Parathyroid adenoma (tissue), 2 donors: ENCODE data around the gene PURB.

Experiments used
- H2AFZ ChIP-seq: fragments of 300-600 bp; sonication (generic); one replicate; pipeline ENCODE4 v1.7.0; 2017; ENCODE audit warnings: antibody characterized with exemption, mild to moderate bottlenecking
- H3K27ac ChIP-seq: fragments of 300-600 bp; sonication (generic); one replicate; pipeline ENCODE4 v1.7.0; 2017
- H3K27me3 ChIP-seq: fragments of 300-600 bp; sonication (generic); one replicate; pipeline ENCODE4 v1.7.0; 2017; ENCODE audit warnings: low read length; ENCODE audit not compliant: control insufficient read depth, insufficient read depth
- H3K36me3 ChIP-seq: fragments of 300-600 bp; sonication (generic); one replicate; pipeline ENCODE4 v1.7.0; 2017; ENCODE audit warnings: low read length; ENCODE audit not compliant: control insufficient read depth, insufficient read depth
- H3K4me1 ChIP-seq: fragments of 300-600 bp; sonication (generic); one replicate; pipeline ENCODE4 v1.7.0; 2017; ENCODE audit warnings: control low read depth
- H3K4me2 ChIP-seq: fragments of 300-600 bp; sonication (generic); one replicate; pipeline ENCODE4 v1.7.0; 2017; ENCODE audit warnings: low read length
- H3K4me3 ChIP-seq: fragments of 300-600 bp; sonication (generic); one replicate; pipeline ENCODE4 v1.7.0; 2017; ENCODE audit warnings: low read depth, low read length
- H3K79me2 ChIP-seq: fragments of 300-600 bp; sonication (generic); one replicate; pipeline ENCODE4 v1.7.0; 2017; ENCODE audit warnings: control low read depth
- H3K9ac ChIP-seq: fragments of 300-600 bp; sonication (generic); one replicate; pipeline ENCODE4 v1.7.0; 2017; ENCODE audit warnings: mild to moderate bottlenecking
- H3K9me3 ChIP-seq: fragments of 300-600 bp; sonication (generic); one replicate; pipeline ENCODE4 v1.7.0; 2017; ENCODE audit warnings: low read length; ENCODE audit not compliant: control insufficient read depth
- TF ChIP-seq, protein P1 (sequence below): fragments of 300-600 bp; sonication (generic); IDR thresholded peaks from one replicate; pipeline ENCODE4 v1.7.0; 2017; ENCODE audit warnings: antibody characterized with exemption, mild to moderate bottlenecking
- donor health status: primary hyperparathyroidism.

The PURB gene

GRCh38 chr7:44889086-44889781 is 3.9 kb upstream of the PURB start:
- TF ChIP-seq, protein P1, sequence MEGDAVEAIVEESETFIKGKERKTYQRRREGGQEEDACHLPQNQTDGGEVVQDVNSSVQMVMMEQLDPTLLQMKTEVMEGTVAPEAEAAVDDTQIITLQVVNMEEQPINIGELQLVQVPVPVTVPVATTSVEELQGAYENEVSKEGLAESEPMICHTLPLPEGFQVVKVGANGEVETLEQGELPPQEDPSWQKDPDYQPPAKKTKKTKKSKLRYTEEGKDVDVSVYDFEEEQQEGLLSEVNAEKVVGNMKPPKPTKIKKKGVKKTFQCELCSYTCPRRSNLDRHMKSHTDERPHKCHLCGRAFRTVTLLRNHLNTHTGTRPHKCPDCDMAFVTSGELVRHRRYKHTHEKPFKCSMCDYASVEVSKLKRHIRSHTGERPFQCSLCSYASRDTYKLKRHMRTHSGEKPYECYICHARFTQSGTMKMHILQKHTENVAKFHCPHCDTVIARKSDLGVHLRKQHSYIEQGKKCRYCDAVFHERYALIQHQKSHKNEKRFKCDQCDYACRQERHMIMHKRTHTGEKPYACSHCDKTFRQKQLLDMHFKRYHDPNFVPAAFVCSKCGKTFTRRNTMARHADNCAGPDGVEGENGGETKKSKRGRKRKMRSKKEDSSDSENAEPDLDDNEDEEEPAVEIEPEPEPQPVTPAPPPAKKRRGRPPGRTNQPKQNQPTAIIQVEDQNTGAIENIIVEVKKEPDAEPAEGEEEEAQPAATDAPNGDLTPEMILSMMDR = no peak
- peaks cover 3% of the 10 kb centered on the region for H3K4me1 ChIP-seq
- H3K27ac ChIP-seq = no peak overlapping the region
- no peak overlapping the region for H3K4me3 ChIP-seq
- no peak overlapping the region for H3K4me2 ChIP-seq
- H3K9ac ChIP-seq = no peak overlapping the region
- no peaks in the 10 kb centered on the region for H3K36me3 ChIP-seq
- H3K9me3 ChIP-seq = no peaks in the 10 kb centered on the region
- H3K79me2 ChIP-seq = peaks cover 11% of the 10 kb centered on the region
- H2AFZ ChIP-seq = no peak overlapping the region
- H3K27me3 ChIP-seq = no peaks in the 10 kb centered on the region

GRCh38 chr7:44887293-44887692 is 2.0 kb upstream of the PURB start:
- Histone ChIP-seq H3K79me2 (peaks cover 11% of the 10 kb centered on the region), H3K9ac (no peak overlapping the region)

GRCh38 chr7:44884621-44885393 is 523 bp downstream of the PURB start:
- TF ChIP-seq, protein P1 = no peak
- H3K9me3 ChIP-seq = no peaks in the 10 kb centered on the region
- peak overlapping the region; percentile 63 for H3K4me2 ChIP-seq
- H3K79me2 ChIP-seq = peaks cover 11% of the 10 kb centered on the region
- no peaks in the 10 kb centered on the region for H3K27me3 ChIP-seq
- peak overlapping the region; percentile 69 for H3K4me3 ChIP-seq
- H3K27ac ChIP-seq = peak overlapping the region; percentile 92
- peak overlapping the region; percentile 68 for H2AFZ ChIP-seq
- H3K36me3 ChIP-seq = no peaks in the 10 kb centered on the region
- H3K9ac ChIP-seq = peak overlapping the region; percentile 78
- H3K4me1 ChIP-seq = peaks cover 35% of the 10 kb centered on the region

More at GRCh38 chr7:44887293-44887692, 2.0 kb upstream of the PURB start:
- H3K9me3 ChIP-seq = no peaks in the 10 kb centered on the region
- peaks cover 18% of the 10 kb centered on the region for H3K4me1 ChIP-seq
- TF ChIP-seq, protein P1 = no peak
- no peak overlapping the region for H3K4me2 ChIP-seq
- no peak overlapping the region for H3K4me3 ChIP-seq
- H3K36me3 ChIP-seq = no peaks in the 10 kb centered on the region
- no peak overlapping the region for H2AFZ ChIP-seq
- no peaks in the 10 kb centered on the region for H3K27me3 ChIP-seq
- H3K27ac ChIP-seq = no peak overlapping the region

GRCh38 chr7:44883961-44884620 is 1.2 kb downstream of the PURB start:
- no peaks in the 10 kb centered on the region for H3K36me3 ChIP-seq
- no peaks in the 10 kb centered on the region for H3K27me3 ChIP-seq
- H3K4me1 ChIP-seq = peaks cover 38% of the 10 kb centered on the region

More at GRCh38 chr7:44883961-44884620, 1.2 kb downstream of the PURB start:
- H2AFZ ChIP-seq = peak overlapping the region; percentile 68
- peak overlapping the region; percentile 69 for H3K4me3 ChIP-seq
- peaks cover 16% of the 10 kb centered on the region for H3K79me2 ChIP-seq
- H3K9ac ChIP-seq = peak overlapping the region; percentile 78
- peak overlapping the region; percentile 92 for H3K27ac ChIP-seq
- TF ChIP-seq, protein P1 = no peak
- peak overlapping the region; percentile 63 for H3K4me2 ChIP-seq
- no peaks in the 10 kb centered on the region for H3K9me3 ChIP-seq
